Measurements from ENCODE around the gene ARHGAP26. TPM values are rescaled to one million over a fixed set of nuclear protein-coding genes. Genes with fewer than 3 reads are reported as not detected.

ARHGAP26 gene
- total and polyA plus RNA-seq, 2 donors (not counting 3 experiments of a cell fraction or from before 2014, with no cell fraction given) = 3.1 to 16.2 TPM

- no peaks in the 10 kb centered on the region for H3K9me1 ChIP-seq (replicated peaks; ENCODE audit: control insufficient read depth, extremely low read depth, insufficient read depth, low read length)
- H3K36me3 ChIP-seq (ENCODE audit: control insufficient read depth in 2 of 2, extremely low read depth in 1 of 2, insufficient read depth in 2 of 2, low read length in 2 of 2) = no peaks in the 10 kb centered on the region
- no TSS peak for BruUV-seq (replicated peaks)
- no peak overlapping the region for H3K27ac ChIP-seq (ENCODE audit: insufficient read depth, low read depth, low read length)
- intact Hi-C loops (cut with micrococcal nuclease) = no loop called here
- H3K9ac ChIP-seq (replicated peaks; ENCODE audit: extremely low read depth, insufficient read depth, low read length) = no peak overlapping the region
- H3K79me2 ChIP-seq (ENCODE audit: control insufficient read depth, insufficient read depth, low read length) = no peaks in the 10 kb centered on the region
- DNase-seq (ENCODE audit: low read depth, low spot score) (no peak), FAIRE-seq (no peak)
- H3K4me1 ChIP-seq (ENCODE audit: control insufficient read depth, extremely low read depth, insufficient read depth, low read length) = no peaks in the 10 kb centered on the region
- no peaks in the 10 kb centered on the region for H3K9me3 ChIP-seq (replicated peaks; ENCODE audit: control insufficient read depth, insufficient read depth, low read length)
- ChIA-PET POLR2A (no interaction called here), CTCF (interaction anchor here (3.2 kb wide), 1 partner anchor 7 kb away, joined by 13 read pairs; no protein-coding TSS in a partner anchor)
- no peak overlapping the region for H3K4me2 ChIP-seq (ENCODE audit: insufficient read depth, low read length)
- TF ChIP-seq MAX (IDR thresholded peaks at IDR 0.05; ENCODE audit: insufficient read depth, insufficient read length) (no peak), FOS (IDR thresholded peaks at IDR 0.05; ENCODE audit: borderline replicate concordance, insufficient read depth, low read length) (no peak), EZH2 (IDR thresholded peaks at IDR 0.05; ENCODE audit: borderline replicate concordance, low read depth, low read length, severe bottlenecking) (no peak), GATA2 (IDR thresholded peaks at IDR 0.05; ENCODE audit: insufficient read depth, insufficient read length, low read depth, low read length) (no peak), MYC (IDR thresholded peaks at IDR 0.05; ENCODE audit: low read depth, low read length) (no peak), JUN (IDR thresholded peaks at IDR 0.05; ENCODE audit: borderline replicate concordance, insufficient read depth, insufficient read length, low read depth) (no peak)
- no peak overlapping the region for H3K4me3 ChIP-seq (replicated peaks in 1 of 3; ENCODE audit: insufficient read depth in 1 of 3, low read depth in 1 of 3, low read length in 3 of 3)
- H4K20me1 ChIP-seq (replicated peaks; ENCODE audit: control insufficient read depth, extremely low read depth, insufficient read depth, low read length) = no peaks in the 10 kb centered on the region
- H3K27me3 ChIP-seq (ENCODE audit: control insufficient read depth in 2 of 2, insufficient read depth in 2 of 2, low read length in 2 of 2) = no peaks in the 10 kb centered on the region
- no peak overlapping the region for H2AFZ ChIP-seq (ENCODE audit: low read depth, low read length)
- dilution Hi-C loops (cut with MboI; ENCODE audit: extremely low pct_ligation_motif_present, low sequenced_read_pairs) = no loop called here
Observed at GRCh38 chr5:143227301-143227700, 457.1 kb downstream of the ARHGAP26 start.

- dilution Hi-C loops (cut with MboI; ENCODE audit: extremely low pct_ligation_motif_present, low sequenced_read_pairs) = no loop called here
- H3K4me3 ChIP-seq (replicated peaks in 1 of 3; ENCODE audit: insufficient read depth in 1 of 3, low read depth in 1 of 3, low read length in 3 of 3) = no peak overlapping the region
- FAIRE-seq = no peak
- no peak overlapping the region for H3K9ac ChIP-seq (replicated peaks; ENCODE audit: extremely low read depth, insufficient read depth, low read length)
- no peaks in the 10 kb centered on the region for H3K4me1 ChIP-seq (ENCODE audit: control insufficient read depth, extremely low read depth, insufficient read depth, low read length)
- ChIA-PET POLR2A (interaction anchor here (0.7 kb wide), 1 partner anchor 11 kb away, joined by 3 read pairs; no protein-coding TSS in a partner anchor), CTCF (interaction anchor here (3.2 kb wide), 1 partner anchor 9 kb away, joined by 13 read pairs; no protein-coding TSS in a partner anchor)
- DNase-seq (ENCODE audit: low read depth, low spot score) = no peak
- no peaks in the 10 kb centered on the region for H3K9me1 ChIP-seq (replicated peaks; ENCODE audit: control insufficient read depth, extremely low read depth, insufficient read depth, low read length)
- H3K9me3 ChIP-seq (replicated peaks; ENCODE audit: control insufficient read depth, insufficient read depth, low read length) = no peaks in the 10 kb centered on the region
- H4K20me1 ChIP-seq (replicated peaks; ENCODE audit: control insufficient read depth, extremely low read depth, insufficient read depth, low read length) = no peaks in the 10 kb centered on the region
- H2AFZ ChIP-seq (ENCODE audit: low read depth, low read length) = no peak overlapping the region
- TF ChIP-seq MYC (IDR thresholded peaks at IDR 0.05; ENCODE audit: low read depth, low read length) = no peak
- no peak for TF ChIP-seq GATA2 (IDR thresholded peaks at IDR 0.05; ENCODE audit: insufficient read depth, insufficient read length, low read depth, low read length)
- no peak for TF ChIP-seq MAX (IDR thresholded peaks at IDR 0.05; ENCODE audit: insufficient read depth, insufficient read length)
- no peak for TF ChIP-seq CTCF (IDR thresholded peaks at IDR 0.05; ENCODE audit: extremely low read depth in 1 of 2, insufficient read depth in 1 of 2, low read depth in 1 of 2, low read length in 2 of 2)
- TF ChIP-seq JUN (IDR thresholded peaks at IDR 0.05; ENCODE audit: borderline replicate concordance, insufficient read depth, insufficient read length, low read depth) = no peak
- no peak for TF ChIP-seq FOS (IDR thresholded peaks at IDR 0.05; ENCODE audit: borderline replicate concordance, insufficient read depth, low read length)
- TF ChIP-seq POLR2AphosphoS5 (IDR thresholded peaks at IDR 0.05; ENCODE audit: insufficient read depth, low read depth, low read length) = no peak
- no peak for TF ChIP-seq EZH2 (IDR thresholded peaks at IDR 0.05; ENCODE audit: borderline replicate concordance, low read depth, low read length, severe bottlenecking)
- TF ChIP-seq POLR2A (IDR thresholded peaks at IDR 0.05; ENCODE audit: low read depth, low read length) = no peak
- BruUV-seq (replicated peaks) = no TSS peak
- no peaks in the 10 kb centered on the region for H3K36me3 ChIP-seq (ENCODE audit: control insufficient read depth in 2 of 2, extremely low read depth in 1 of 2, insufficient read depth in 2 of 2, low read length in 2 of 2)
- no peak overlapping the region for H3K27ac ChIP-seq (ENCODE audit: insufficient read depth, low read depth, low read length)
- intact Hi-C loops (cut with micrococcal nuclease) = no loop called here
- no peak overlapping the region for H3K4me2 ChIP-seq (ENCODE audit: insufficient read depth, low read length)
- no peaks in the 10 kb centered on the region for H3K79me2 ChIP-seq (ENCODE audit: control insufficient read depth, insufficient read depth, low read length)
- H3K27me3 ChIP-seq (ENCODE audit: control insufficient read depth in 2 of 2, insufficient read depth in 2 of 2, low read length in 2 of 2) = no peaks in the 10 kb centered on the region
Observed at GRCh38 chr5:143228597-143229293, 458.6 kb downstream of the ARHGAP26 start.
